ENCODE results near the gene TAS2R50.
A peak's percentile ranks its signal among the peaks of the same experiment; 100 is the strongest.

The TAS2R50 gene

DNA sequence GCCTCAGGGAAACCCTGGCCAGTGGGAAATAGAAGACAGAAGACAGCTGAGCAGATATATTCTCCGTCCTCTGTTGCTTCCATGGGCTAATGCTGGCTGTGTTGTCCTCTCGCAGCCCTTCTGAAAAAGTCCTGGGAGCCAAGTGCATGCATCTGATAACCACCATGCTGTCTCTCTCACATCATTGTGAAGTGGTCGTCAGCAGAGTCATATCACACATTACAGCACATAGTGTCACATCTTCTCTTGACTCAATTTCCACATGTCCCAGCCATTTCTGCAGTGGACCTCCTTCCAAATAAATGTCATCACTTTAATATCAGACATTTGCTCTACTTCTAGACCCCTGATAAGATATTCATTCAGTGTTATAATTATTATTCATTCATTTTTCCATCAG is 7.6 kb upstream of the TAS2R50 start:
- H3K27me3 ChIP-seq (ENCODE audit: control insufficient read depth, insufficient read depth, low read length) = no peaks in the 10 kb centered on the region
- H3K36me3 ChIP-seq (ENCODE audit: control insufficient read depth, insufficient read depth, low read length) = no peaks in the 10 kb centered on the region; the same call in 1 of the 2 replicates
- no peak overlapping the region for H3K27ac ChIP-seq (ENCODE audit: low read depth, low read length)
- H3K4me1 ChIP-seq (ENCODE audit: control insufficient read depth, insufficient read depth, low read length) = no peaks in the 10 kb centered on the region
- no peaks in the 10 kb centered on the region for H3K9me3 ChIP-seq (ENCODE audit: control insufficient read depth, insufficient read depth, low read length)
- no peak overlapping the region for H3K9ac ChIP-seq (ENCODE audit: low read depth, low read length)
- H3K4me3 ChIP-seq (ENCODE audit: low read depth, low read length) = no peak overlapping the region

DNA sequence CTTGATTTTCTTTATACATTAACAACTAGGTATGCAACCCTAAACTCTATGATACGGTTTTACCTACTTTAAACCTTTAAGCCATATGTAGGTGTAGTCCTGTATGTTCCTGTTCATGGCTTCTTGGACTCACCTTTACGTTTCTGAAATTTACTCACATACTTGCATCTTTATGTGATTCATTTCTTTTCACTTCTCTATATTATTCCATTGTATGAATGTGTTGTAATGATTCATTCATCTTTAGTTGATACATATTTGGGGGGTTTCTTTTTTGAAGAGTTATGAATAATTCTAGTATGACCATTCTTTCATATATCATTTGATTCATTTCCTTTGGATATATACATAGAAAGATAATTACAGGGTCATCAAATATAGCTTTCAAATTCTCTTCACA is 2.4 kb upstream of the TAS2R50 start:
- Histone ChIP-seq H3K9me3 (ENCODE audit: control insufficient read depth, insufficient read depth, low read length) (no peaks in the 10 kb centered on the region), H3K36me3 (ENCODE audit: control insufficient read depth, insufficient read depth, low read length) (no peaks in the 10 kb centered on the region; the same call in 1 of the 2 replicates), H3K9ac (ENCODE audit: low read depth, low read length) (no peak overlapping the region), H3K4me1 (ENCODE audit: control insufficient read depth, insufficient read depth, low read length) (no peaks in the 10 kb centered on the region), H3K27me3 (ENCODE audit: control insufficient read depth, insufficient read depth, low read length) (no peaks in the 10 kb centered on the region), H3K4me3 (ENCODE audit: low read depth, low read length) (no peak overlapping the region), H3K27ac (ENCODE audit: low read depth, low read length) (no peak overlapping the region)

DNA sequence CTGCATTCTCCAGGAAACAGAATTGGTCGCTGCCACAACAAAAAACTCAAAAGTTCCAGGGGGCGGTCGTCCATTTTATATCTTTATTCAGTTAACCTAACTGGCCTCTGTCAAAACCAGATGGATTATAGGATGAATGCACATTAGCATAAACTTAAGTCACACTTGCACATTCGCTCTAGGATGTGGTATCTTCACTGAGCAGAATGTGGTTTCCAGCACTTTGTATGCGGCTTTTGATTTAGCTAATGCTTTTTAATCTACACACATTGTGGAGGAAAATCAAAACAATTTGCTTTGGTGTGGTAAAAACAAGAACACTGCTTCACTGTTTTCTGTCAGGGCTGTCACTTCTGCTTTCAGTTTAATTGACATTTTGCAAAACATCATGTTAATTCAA is 4.5 kb downstream of the TAS2R50 start:
- Histone ChIP-seq H3K9ac (ENCODE audit: low read depth, low read length) (no peak overlapping the region), H3K27me3 (ENCODE audit: control insufficient read depth, insufficient read depth, low read length) (no peaks in the 10 kb centered on the region), H3K4me3 (ENCODE audit: low read depth, low read length) (no peak overlapping the region), H3K36me3 (ENCODE audit: control insufficient read depth, insufficient read depth, low read length) (no peaks in the 10 kb centered on the region), H3K27ac (ENCODE audit: low read depth, low read length) (no peak overlapping the region), H3K4me1 (ENCODE audit: control insufficient read depth, insufficient read depth, low read length) (peaks cover 4% of the 10 kb centered on the region; the same call in 1 of the 2 replicates), H3K9me3 (ENCODE audit: control insufficient read depth, insufficient read depth, low read length) (no peaks in the 10 kb centered on the region)

DNA sequence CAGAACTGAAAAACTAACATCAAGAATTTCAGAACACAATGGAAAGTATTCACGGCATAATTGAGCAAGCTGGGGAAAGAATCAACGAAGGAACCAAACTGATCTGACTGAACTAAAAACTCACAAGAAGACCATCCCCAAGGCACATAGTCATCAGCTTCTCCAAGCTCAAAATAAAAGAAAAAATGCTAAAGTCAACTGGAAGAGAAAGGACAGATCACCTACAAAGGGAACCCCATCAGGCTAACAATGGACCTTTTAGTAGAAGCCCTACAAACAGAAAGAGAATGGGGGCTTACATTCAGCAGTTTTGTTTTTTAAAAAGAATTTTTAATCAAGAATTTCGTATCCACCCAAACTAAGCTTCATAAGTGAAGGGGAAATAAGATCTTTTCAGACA is 11.7 kb downstream of the TAS2R50 start:
- no peak overlapping the region for H3K9ac ChIP-seq (ENCODE audit: low read depth, low read length)
- H3K4me3 ChIP-seq (ENCODE audit: low read depth, low read length) = peak overlapping the region; percentile 9; the same call in 1 of the 2 replicates
- H3K9me3 ChIP-seq (ENCODE audit: control insufficient read depth, insufficient read depth, low read length) = no peaks in the 10 kb centered on the region
- peak overlapping the region; percentile 13 for H3K27ac ChIP-seq (ENCODE audit: low read depth, low read length)
- peaks cover 32% of the 10 kb centered on the region for H3K4me1 ChIP-seq (ENCODE audit: control insufficient read depth, insufficient read depth, low read length)
- H3K36me3 ChIP-seq (ENCODE audit: control insufficient read depth, insufficient read depth, low read length) = no peaks in the 10 kb centered on the region
- no peaks in the 10 kb centered on the region for H3K27me3 ChIP-seq (ENCODE audit: control insufficient read depth, insufficient read depth, low read length)

DNA sequence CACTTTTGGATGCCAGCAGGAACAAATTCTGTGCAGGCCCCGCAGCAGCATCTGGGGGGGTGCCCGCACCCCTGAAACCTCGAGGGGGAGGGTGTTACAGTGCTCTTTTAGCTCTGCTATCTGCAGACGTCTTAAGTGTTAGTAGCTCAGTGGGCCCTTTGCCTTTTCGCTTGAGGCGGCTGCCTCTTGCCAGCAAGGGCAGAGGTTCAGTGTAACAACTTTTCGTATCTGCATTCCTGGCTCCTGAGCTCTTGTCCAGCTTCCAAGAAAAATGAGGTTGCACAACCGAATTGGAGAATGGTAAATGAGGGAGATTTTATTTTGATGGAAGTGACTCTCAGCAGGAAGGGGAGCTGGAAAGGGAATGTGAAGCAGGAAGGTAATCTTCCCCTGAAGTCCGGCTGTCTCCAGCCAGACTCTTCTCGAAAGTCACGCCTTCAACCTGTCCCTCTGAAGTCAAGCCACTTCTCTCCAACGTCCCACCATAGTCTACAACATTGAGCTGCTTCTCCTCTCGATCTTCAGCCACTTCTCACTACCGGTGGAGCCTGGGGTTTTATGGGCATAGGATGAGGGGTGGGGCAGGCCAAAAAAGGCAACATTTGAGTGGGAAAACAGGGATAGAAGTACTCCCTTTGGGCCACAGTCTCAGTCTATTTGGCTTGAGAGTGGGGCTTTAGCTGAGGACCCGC is 17.8 kb downstream of the TAS2R50 start:
- Histone ChIP-seq H3K27me3 (ENCODE audit: control insufficient read depth, insufficient read depth, low read length) (no peaks in the 10 kb centered on the region), H3K4me3 (ENCODE audit: low read depth, low read length) (no peak overlapping the region), H3K27ac (ENCODE audit: low read depth, low read length) (no peak overlapping the region), H3K9me3 (ENCODE audit: control insufficient read depth, insufficient read depth, low read length) (no peaks in the 10 kb centered on the region), H3K36me3 (ENCODE audit: control insufficient read depth, insufficient read depth, low read length) (no peaks in the 10 kb centered on the region), H3K4me1 (ENCODE audit: control insufficient read depth, insufficient read depth, low read length) (peaks cover under 1% of the 10 kb centered on the region; the same call in 1 of the 2 replicates), H3K9ac (ENCODE audit: low read depth, low read length) (no peak overlapping the region)

DNA sequence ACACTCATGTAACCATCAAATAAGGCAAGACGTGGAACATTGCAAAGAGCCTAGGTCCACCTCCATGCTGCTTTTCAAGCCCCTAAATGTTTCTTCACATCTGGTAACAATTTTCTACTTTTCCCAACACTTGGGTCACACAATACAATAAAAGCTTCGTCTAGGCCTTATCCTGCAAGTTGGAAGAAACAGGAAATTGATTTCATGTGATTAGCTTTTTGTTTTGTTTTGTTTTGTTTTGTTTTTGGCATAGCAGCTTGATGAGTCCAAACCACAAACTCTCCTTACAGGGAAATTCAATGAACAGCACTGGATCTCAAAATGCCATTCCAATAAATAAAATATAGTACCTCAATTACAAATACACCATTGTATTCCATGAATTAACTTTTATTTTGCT is 19.3 kb downstream of the TAS2R50 start:
- Histone ChIP-seq H3K4me3 (ENCODE audit: low read depth, low read length) (no peak overlapping the region), H3K27ac (ENCODE audit: low read depth, low read length) (no peak overlapping the region), H3K36me3 (ENCODE audit: control insufficient read depth, insufficient read depth, low read length) (no peaks in the 10 kb centered on the region), H3K9ac (ENCODE audit: low read depth, low read length) (no peak overlapping the region), H3K4me1 (ENCODE audit: control insufficient read depth, insufficient read depth, low read length) (no peaks in the 10 kb centered on the region), H3K9me3 (ENCODE audit: control insufficient read depth, insufficient read depth, low read length) (no peaks in the 10 kb centered on the region), H3K27me3 (ENCODE audit: control insufficient read depth, insufficient read depth, low read length) (no peaks in the 10 kb centered on the region)

DNA sequence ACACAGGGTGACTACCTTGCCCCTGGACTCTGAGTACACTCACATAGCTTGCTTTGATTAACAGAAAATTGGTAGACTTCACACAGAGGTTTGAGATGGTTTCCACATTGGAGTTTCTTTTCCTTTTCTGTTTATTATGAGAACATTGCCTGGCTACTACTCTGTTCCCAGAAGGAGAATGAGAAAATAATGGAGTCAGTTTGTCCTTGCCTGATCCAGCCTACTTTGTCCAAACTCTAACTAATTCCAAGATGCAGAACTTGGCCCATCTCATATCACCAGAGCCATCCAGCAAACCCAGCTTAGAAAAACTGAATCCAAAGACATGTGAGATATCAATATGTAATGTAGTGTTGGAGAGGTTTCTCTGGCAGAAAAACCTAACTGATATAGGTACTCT is 20.4 kb downstream of the TAS2R50 start:
- Histone ChIP-seq H3K27ac (ENCODE audit: low read depth, low read length) (no peak overlapping the region), H3K9me3 (ENCODE audit: control insufficient read depth, insufficient read depth, low read length) (no peaks in the 10 kb centered on the region), H3K4me3 (ENCODE audit: low read depth, low read length) (no peak overlapping the region), H3K9ac (ENCODE audit: low read depth, low read length) (no peak overlapping the region), H3K36me3 (ENCODE audit: control insufficient read depth, insufficient read depth, low read length) (no peaks in the 10 kb centered on the region), H3K4me1 (ENCODE audit: control insufficient read depth, insufficient read depth, low read length) (no peaks in the 10 kb centered on the region), H3K27me3 (ENCODE audit: control insufficient read depth, insufficient read depth, low read length) (no peaks in the 10 kb centered on the region)

DNA sequence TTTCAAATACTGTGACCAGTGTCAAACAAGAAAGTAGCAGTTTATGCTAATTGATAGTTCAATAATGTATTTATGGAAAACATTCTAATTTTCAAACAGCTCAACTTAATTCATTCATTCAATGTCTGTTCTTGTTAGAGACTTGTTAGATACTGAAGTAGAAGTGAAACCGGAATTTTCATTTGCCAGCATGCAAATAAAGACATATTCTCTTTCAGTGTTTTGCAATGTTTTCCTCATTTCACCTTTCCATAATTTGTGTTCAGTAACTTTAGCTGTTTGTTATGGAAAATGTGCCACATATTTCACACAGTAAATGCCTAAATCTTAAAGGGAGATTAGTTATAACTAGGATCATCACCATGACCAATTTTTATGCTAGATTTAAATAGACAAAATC is 21.2 kb downstream of the TAS2R50 start:
- no peak overlapping the region for H3K27ac ChIP-seq (ENCODE audit: low read depth, low read length)
- H3K4me3 ChIP-seq (ENCODE audit: low read depth, low read length) = no peak overlapping the region
- no peaks in the 10 kb centered on the region for H3K9me3 ChIP-seq (ENCODE audit: control insufficient read depth, insufficient read depth, low read length)
- H3K4me1 ChIP-seq (ENCODE audit: control insufficient read depth, insufficient read depth, low read length) = no peaks in the 10 kb centered on the region
- H3K36me3 ChIP-seq (ENCODE audit: control insufficient read depth, insufficient read depth, low read length) = no peaks in the 10 kb centered on the region
- no peak overlapping the region for H3K9ac ChIP-seq (ENCODE audit: low read depth, low read length)
- no peaks in the 10 kb centered on the region for H3K27me3 ChIP-seq (ENCODE audit: control insufficient read depth, insufficient read depth, low read length)

DNA sequence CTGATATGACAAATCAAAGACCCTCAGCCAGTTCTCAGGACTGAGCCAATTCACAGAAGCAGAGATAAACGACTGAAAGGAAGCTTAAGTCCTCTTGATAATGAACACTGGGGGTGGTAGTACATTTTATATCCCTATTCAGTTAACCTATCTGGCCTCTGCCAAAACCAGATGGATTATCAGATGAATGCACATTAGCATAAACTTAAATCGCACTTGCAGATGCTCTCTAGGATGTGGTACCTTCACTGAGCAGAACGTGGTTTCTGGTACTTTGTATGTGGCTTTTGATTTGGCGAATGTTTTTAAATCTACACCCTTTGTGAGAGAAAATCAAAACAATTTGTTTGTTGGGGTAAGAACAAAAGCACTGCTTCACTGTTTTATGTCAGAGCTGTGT is 26.5 kb downstream of the TAS2R50 start:
- Histone ChIP-seq H3K36me3 (ENCODE audit: control insufficient read depth, insufficient read depth, low read length) (no peaks in the 10 kb centered on the region), H3K4me1 (ENCODE audit: control insufficient read depth, insufficient read depth, low read length) (no peaks in the 10 kb centered on the region), H3K4me3 (ENCODE audit: low read depth, low read length) (no peak overlapping the region), H3K27me3 (ENCODE audit: control insufficient read depth, insufficient read depth, low read length) (no peaks in the 10 kb centered on the region), H3K27ac (ENCODE audit: low read depth, low read length) (no peak overlapping the region), H3K9me3 (ENCODE audit: control insufficient read depth, insufficient read depth, low read length) (no peaks in the 10 kb centered on the region; the same call in 1 of the 2 replicates), H3K9ac (ENCODE audit: low read depth, low read length) (no peak overlapping the region)

DNA sequence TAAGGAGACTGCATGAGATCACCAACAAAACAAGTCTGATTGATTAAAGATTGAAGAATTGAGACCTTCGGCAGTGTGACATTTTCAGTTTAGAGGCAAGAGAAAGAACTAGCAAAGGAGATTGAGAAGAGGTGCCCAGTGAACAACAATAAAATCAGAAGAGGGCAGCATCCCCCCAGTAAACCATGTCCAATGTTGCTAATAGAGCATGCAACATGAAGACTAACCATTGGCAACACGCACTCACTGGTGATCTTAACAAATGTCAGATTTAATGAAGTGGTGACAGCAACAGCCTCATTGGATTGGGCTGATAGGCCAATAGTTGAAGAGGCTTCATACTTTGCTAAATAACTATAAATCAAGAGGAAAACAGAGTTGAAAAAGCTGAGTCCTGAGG is 26.9 kb downstream of the TAS2R50 start:
- Histone ChIP-seq H3K9me3 (ENCODE audit: control insufficient read depth, insufficient read depth, low read length) (no peaks in the 10 kb centered on the region; the same call in 1 of the 2 replicates), H3K4me1 (ENCODE audit: control insufficient read depth, insufficient read depth, low read length) (no peaks in the 10 kb centered on the region), H3K9ac (ENCODE audit: low read depth, low read length) (no peak overlapping the region), H3K27me3 (ENCODE audit: control insufficient read depth, insufficient read depth, low read length) (no peaks in the 10 kb centered on the region), H3K27ac (ENCODE audit: low read depth, low read length) (no peak overlapping the region), H3K4me3 (ENCODE audit: low read depth, low read length) (no peak overlapping the region), H3K36me3 (ENCODE audit: control insufficient read depth, insufficient read depth, low read length) (no peaks in the 10 kb centered on the region)

DNA sequence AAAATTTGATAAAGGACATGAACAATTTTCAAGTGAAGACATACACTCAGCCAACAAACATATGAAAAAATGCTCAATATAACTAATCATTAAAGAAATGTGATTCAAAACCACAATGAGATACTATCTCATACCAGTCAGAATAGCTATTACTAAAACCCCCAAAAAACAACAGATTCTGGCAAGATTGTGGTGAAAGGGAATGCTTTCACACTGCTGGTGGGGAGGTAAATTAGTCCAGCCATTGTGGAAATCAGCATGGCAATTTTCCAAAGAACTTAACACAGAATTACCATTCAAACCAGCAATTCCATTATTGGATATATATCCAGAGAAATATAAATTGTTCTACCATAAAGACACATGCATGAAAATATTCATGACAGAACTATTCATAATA is 29.0 kb downstream of the TAS2R50 start:
- Histone ChIP-seq H3K27ac (ENCODE audit: low read depth, low read length) (no peak overlapping the region), H3K9ac (ENCODE audit: low read depth, low read length) (no peak overlapping the region), H3K4me3 (ENCODE audit: low read depth, low read length) (no peak overlapping the region), H3K4me1 (ENCODE audit: control insufficient read depth, insufficient read depth, low read length) (no peaks in the 10 kb centered on the region), H3K9me3 (ENCODE audit: control insufficient read depth, insufficient read depth, low read length) (no peaks in the 10 kb centered on the region; the same call in 1 of the 2 replicates), H3K27me3 (ENCODE audit: control insufficient read depth, insufficient read depth, low read length) (no peaks in the 10 kb centered on the region), H3K36me3 (ENCODE audit: control insufficient read depth, insufficient read depth, low read length) (no peaks in the 10 kb centered on the region)

Measured in HUES48 (cell line).